Measurements from ENCODE around the gene MAD2L1.
"Not testable (repeated sequence)": the region's sequence is repeated elsewhere in the genome, so short reads cannot be mapped to it uniquely, and the experiment has no call there.

MAD2L1 gene

DNA sequence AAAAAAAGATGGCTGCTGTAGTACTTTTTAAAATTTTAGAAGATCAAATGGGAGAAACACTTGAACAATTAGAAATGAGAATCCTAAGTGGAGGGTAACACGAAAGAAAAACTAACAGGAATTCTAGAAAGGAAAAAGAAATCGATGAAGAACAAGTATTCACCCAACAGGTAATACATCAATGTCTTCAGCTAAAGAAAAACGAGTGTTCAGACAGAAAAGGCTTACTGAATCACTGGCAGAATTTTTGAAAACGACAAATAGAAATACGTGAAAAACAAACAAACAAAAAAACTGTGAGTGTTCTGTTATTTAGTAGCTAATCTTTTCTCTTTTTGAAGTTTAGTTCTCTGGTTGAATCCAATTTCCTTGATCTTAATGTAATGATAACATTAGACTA lies 1.8 kb downstream of the MAD2L1 start:
- peaks cover 33% of the 10 kb centered on the region for H3K36me3 ChIP-seq
- no peaks in the 10 kb centered on the region for H3K27me3 ChIP-seq
- H3K4me1 ChIP-seq = peaks cover 4% of the 10 kb centered on the region
- peak overlapping the region; percentile 93 for H3K4me3 ChIP-seq (ENCODE audit: low read depth, low read length)
- no peak for DNase-seq
- no peak for TF ChIP-seq CTCF (IDR thresholded peaks at IDR 0.05; ENCODE audit: low read depth, low read length)
- no peaks in the 10 kb centered on the region for H3K9me3 ChIP-seq

- Histone ChIP-seq H3K36me3 (peaks cover 43% of the 10 kb centered on the region), H3K4me3 (ENCODE audit: low read depth, low read length) (0 out of 2 replicates have a peak overlapping the region, but pooled peaks have one; percentile 93)
- not testable (repeated sequence) for H3K27me3 ChIP-seq, H3K4me1 ChIP-seq, H3K9me3 ChIP-seq, DNase-seq
Observed at GRCh38 chr4:120063711-120064110, 2.9 kb downstream of the MAD2L1 start.

DNA sequence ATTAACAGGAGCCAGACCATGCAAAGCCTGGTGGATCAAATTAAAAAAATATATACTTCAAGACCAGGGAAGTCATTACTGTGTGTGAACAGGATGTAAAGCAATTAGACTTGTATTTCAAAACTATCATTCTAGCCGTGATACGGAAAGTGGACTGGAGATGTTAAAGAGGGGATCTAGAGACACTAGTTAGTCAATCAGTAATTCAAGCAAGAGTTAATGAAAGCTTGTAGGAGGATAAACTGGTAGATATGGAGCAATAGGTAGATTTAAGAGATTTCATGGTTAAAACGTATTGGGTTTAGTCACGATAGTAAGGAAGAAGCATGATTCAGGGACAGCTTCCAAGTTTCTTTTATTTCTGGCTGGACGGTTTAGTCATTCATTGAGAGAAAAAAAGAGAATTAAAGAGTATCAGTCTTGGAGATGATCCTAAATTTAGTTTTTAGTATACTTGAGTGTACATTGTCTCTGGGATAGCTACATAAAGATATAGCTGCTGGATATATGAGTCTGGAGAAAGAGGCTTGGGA lies 3.9 kb downstream of the MAD2L1 start:
- no peak for DNase-seq
- peaks cover 51% of the 10 kb centered on the region for H3K36me3 ChIP-seq
- no peaks in the 10 kb centered on the region; the same call in 1 of the 2 replicates for H3K4me1 ChIP-seq
- H3K4me3 ChIP-seq (ENCODE audit: low read depth, low read length) = no peak overlapping the region
- TF ChIP-seq CTCF (IDR thresholded peaks at IDR 0.05; ENCODE audit: low read depth, low read length) = no peak
- H3K27me3 ChIP-seq = no peaks in the 10 kb centered on the region
- H3K9me3 ChIP-seq = no peaks in the 10 kb centered on the region

- Histone ChIP-seq H3K9me3 (no peaks in the 10 kb centered on the region), H3K27me3 (no peaks in the 10 kb centered on the region), H3K4me3 (ENCODE audit: low read depth, low read length) (no peak overlapping the region), H3K36me3 (peaks cover 55% of the 10 kb centered on the region), H3K4me1 (no peaks in the 10 kb centered on the region)
- no peak for DNase-seq
- TF ChIP-seq CTCF (IDR thresholded peaks at IDR 0.05; ENCODE audit: low read depth, low read length) = no peak
Observed at GRCh38 chr4:120059036-120059435, 7.6 kb downstream of the MAD2L1 start.

- Histone ChIP-seq H3K36me3 (peaks cover 46% of the 10 kb centered on the region), H3K27me3 (no peaks in the 10 kb centered on the region), H3K9me3 (no peaks in the 10 kb centered on the region), H3K4me3 (ENCODE audit: low read depth, low read length) (no peak overlapping the region), H3K4me1 (no peaks in the 10 kb centered on the region)
- DNase-seq = no peak
- no peak for TF ChIP-seq CTCF (IDR thresholded peaks at IDR 0.05; ENCODE audit: low read depth, low read length)
Observed at GRCh38 chr4:120057416-120057815, 9.2 kb downstream of the MAD2L1 start.

DNA sequence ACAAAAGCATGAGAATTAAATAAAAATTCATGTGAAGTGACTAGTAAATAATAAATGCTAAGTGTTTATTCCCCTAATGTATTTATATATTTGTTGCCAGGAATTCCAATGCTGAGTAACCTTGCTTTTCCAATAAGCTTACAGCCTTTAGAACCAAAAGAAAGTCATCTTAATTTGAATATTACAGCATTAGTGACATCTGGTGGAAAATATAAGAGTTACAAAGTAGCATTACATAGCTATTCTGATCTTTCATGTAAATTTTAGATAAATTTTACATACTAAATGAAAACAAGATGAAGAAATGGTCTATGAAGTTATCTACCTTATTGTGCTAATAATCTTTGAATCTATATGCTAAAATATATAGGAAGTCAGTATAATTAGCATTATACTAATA lies 10.4 kb downstream of the MAD2L1 start:
- Histone ChIP-seq H3K4me3 (ENCODE audit: low read depth, low read length) (no peak overlapping the region), H3K27me3 (no peaks in the 10 kb centered on the region), H3K36me3 (peaks cover 39% of the 10 kb centered on the region), H3K4me1 (no peaks in the 10 kb centered on the region), H3K9me3 (no peaks in the 10 kb centered on the region)
- no peak for TF ChIP-seq CTCF (IDR thresholded peaks at IDR 0.05; ENCODE audit: low read depth, low read length)
- DNase-seq = no peak

GRCh38 chr4:120055795-120056194 lies 10.9 kb downstream of the MAD2L1 start:
- Histone ChIP-seq H3K4me3 (ENCODE audit: low read depth, low read length) (no peak overlapping the region), H3K27me3 (no peaks in the 10 kb centered on the region), H3K4me1 (no peaks in the 10 kb centered on the region), H3K36me3 (peaks cover 36% of the 10 kb centered on the region), H3K9me3 (no peaks in the 10 kb centered on the region)
- no peak for TF ChIP-seq CTCF (IDR thresholded peaks at IDR 0.05; ENCODE audit: low read depth, low read length)
- no peak for DNase-seq

All from BE2C (cell line).